ENCODE measurements around the gene IL4I1. TPM values are rescaled to one million over a fixed set of nuclear protein-coding genes. Genes with fewer than 3 reads are reported as not detected.

IL4I1 gene
- total RNA-seq, 1 donor from 2014 or later: 0.41 TPM

- DNase-seq (ENCODE audit: low spot score in 2 of 2): peak in 1 of 2 donors; percentile 51
- no peak for FAIRE-seq
Observed at GRCh38 chr19:49906879-49907564, 10.3 kb upstream of the IL4I1 start.

GRCh38 chr19:49904136-49904535, 7.4 kb upstream of the IL4I1 start:
- FAIRE-seq (no peak), DNase-seq (ENCODE audit: low spot score in 2 of 2) (no peak)

- DNase-seq (ENCODE audit: low spot score in 2 of 2): no peak
- no peak for FAIRE-seq
Observed at GRCh38 chr19:49895566-49896297, 955 bp downstream of the IL4I1 start.

- no peak for FAIRE-seq
- DNase-seq (ENCODE audit: low spot score in 2 of 2): no peak
Observed at GRCh38 chr19:49894879-49895565, 1.7 kb downstream of the IL4I1 start.

DNA sequence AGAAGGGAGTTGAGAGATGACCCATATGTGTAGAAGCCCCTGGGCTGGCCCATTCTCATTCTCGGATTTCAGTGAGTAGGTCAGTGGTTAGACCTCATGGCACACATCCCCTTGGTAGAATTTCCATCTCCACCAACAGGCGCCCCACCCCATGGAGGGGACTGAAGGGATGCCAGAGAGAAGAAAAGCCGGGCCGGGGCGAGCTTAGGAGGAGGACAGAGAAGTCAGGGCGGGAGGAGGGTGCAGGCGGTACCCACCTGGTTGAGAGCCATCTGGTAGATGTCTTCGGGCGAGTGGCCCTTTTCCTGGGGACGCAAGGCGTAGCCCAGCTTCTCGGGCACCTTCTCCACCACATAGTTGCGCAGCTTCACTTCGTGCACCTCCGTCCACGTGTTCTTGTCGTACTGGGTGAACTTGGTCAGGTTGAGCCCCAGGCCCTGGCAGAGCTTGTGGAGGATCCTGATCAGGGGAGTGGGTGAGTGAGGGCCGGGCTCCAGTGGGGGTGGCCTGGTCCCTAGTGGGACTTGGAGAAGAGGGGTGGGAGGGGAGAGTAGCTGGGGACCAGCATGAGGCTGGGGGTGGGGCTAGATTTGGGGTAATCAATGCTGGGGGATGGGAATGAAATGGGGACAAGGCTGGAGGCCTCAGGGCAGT, 2.5 kb downstream of the IL4I1 start:
- no peak for FAIRE-seq
- DNase-seq (ENCODE audit: low spot score in 2 of 2): no peak

- FAIRE-seq (no peak), DNase-seq (ENCODE audit: low spot score in 2 of 2) (no peak)
Observed at GRCh38 chr19:49892716-49893115, 4.0 kb downstream of the IL4I1 start.

DNA sequence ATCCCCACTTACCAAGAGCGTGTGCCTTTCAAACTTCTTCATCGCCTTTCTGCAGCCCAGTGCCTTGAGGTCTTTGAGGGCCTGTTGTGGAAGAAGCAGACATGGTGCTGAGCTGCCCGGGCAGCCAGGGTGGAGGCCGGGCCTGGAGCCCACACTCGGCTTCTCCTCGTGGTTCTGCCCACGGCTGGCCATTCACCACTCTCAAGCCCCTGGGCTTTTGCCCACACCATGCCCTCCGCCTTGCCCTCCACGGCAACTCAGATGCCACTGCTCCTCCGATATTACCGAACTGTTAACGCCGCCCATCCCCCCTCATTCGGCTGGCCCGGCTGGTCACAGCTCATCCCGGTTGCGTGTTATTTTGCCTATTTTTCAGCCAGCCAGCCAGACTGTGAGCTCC, 5.3 kb downstream of the IL4I1 start:
- DNase-seq (ENCODE audit: low spot score in 2 of 2) (no peak), FAIRE-seq (no peak)

- no peak for FAIRE-seq
- DNase-seq (ENCODE audit: low spot score in 2 of 2): no peak
Observed at GRCh38 chr19:49890349-49891311, 6.1 kb downstream of the IL4I1 start.

GRCh38 chr19:49889687-49890348, 6.9 kb downstream of the IL4I1 start:
- DNase-seq (ENCODE audit: low spot score in 2 of 2): peak; percentile 76 to 85
- no peak for FAIRE-seq

DNA sequence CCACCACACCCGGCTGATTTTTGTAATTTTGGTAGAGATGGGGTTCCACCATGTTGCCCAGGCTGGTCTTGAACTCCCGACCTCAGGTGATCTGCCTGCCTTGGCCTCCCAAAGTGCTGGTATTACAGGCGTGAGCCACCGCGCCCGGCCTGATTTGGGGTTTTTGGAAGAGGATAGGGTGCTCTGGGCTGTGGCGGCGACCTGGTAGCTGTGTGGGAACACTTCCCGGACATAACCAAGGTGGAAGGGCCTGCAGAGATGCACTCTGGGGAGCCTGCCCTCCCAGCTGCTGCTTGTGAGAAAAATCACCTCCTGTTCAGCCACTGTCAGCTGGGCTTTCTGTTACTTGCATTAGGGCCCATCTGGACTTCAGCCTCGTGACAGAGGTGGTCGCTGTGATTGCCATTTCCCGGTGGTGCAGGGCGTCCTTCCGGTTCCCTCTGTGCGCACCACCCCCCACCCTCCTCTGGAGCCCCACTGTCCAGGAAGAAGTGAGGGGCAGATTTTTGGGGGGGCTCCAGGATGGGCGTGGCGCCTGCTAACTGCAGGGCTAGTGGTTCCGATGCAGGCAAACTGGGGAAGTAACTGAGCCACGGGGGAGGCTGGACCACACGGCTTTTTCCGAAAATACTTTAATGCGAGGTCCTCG, 7.5 kb downstream of the IL4I1 start:
- DNase-seq (ENCODE audit: low spot score in 2 of 2) (no peak), FAIRE-seq (no peak)

DNA sequence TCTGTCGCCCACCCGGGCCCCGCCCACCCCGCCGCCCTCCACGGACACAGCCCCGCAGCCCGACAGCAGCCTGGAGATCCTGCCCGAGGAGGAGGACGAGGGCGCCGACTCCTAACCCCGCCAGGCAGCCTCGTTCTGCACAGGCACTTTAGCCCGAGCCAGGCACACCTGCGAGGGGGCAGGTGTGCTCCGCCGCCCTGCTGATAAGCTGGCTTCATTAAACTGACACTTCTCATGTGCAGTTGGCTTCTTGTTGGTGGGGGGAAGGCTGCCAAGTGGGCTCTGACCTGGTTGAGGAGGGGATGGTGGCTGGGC, 8.2 kb downstream of the IL4I1 start:
- FAIRE-seq: no peak

GRCh38 chr19:49887665-49888509, 8.8 kb downstream of the IL4I1 start:
- no peak for DNase-seq (ENCODE audit: low spot score in 2 of 2)
- FAIRE-seq: no peak

More for the DNA sequence above, 8.2 kb downstream of the IL4I1 start:
- DNase-seq (ENCODE audit: low spot score in 2 of 2): no peak

DNA sequence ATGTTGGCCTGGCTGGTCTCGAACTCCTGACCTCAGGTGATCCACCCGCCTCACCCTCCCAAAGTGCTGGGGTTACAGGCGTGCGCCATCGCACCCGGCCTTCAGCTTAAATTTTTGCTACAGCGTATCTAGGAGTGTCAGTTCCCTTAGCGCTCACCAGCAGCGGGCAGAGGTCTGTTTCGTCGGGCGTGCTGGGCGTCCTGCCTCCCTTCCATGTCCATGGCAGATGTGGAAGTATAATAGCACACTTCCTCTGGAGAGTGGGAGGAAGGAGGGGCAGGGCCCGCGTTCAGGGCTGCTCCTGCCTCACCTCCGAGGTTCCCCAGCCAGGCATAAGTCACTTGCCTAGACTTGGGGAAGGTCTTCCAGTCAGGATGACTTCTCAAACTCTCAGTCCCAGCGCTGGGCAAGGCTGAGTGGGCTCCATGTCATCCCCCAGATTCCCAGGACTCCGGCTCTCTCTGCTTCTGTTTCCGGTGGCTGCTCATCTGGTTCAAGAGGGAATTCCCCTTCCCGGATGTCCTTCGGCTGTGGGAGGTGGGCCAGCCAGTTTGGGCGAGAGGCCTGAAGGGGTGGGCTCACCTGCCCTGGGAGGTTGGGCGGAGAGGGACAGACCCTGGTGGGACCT, 9.5 kb downstream of the IL4I1 start:
- DNase-seq (ENCODE audit: low spot score in 2 of 2) (no peak), FAIRE-seq (no peak)

GRCh38 chr19:49884760-49885159, 11.9 kb downstream of the IL4I1 start:
- FAIRE-seq (no peak), DNase-seq (ENCODE audit: low spot score in 2 of 2) (no peak)

DNA sequence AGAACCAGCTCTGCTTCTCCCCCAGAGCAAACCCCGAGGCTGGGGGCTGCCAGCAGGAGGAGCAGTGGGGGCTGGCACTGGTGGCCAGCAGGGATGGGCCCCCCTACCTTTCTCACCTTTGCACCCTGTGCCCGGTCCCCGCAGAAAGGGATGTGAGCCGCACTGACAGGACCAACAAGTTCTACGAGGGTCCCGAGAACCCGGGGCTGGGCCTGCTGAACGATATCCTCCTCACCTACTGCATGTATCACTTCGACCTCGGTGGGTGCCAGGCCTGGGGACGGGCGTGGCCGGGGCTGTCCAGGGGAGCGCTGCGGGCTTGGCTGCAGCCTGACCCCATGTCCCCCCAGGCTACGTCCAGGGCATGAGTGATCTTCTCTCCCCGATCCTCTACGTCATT, 12.6 kb downstream of the IL4I1 start:
- DNase-seq (ENCODE audit: low spot score in 2 of 2) (no peak), FAIRE-seq (no peak)

DNA sequence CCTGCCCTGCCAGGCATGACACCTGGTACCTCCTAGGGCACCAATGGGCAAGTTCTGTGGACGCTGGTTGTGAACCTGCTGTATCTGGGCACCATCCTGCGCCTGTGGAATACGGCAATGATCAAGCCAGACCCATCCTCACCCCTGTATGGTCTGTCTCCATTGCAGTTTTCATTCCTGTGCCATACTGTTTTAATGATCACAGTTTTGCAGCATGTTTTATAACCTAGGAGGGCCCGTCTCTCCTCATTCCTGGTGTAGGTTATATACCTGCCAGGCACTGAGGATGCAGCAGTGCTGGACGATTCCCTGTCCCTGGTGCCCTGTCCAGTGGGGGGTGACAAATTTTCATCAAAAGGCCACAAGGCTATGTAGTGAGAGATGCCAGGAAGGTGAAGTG, 13.6 kb downstream of the IL4I1 start:
- FAIRE-seq (no peak), DNase-seq (ENCODE audit: low spot score in 2 of 2) (no peak)

DNA sequence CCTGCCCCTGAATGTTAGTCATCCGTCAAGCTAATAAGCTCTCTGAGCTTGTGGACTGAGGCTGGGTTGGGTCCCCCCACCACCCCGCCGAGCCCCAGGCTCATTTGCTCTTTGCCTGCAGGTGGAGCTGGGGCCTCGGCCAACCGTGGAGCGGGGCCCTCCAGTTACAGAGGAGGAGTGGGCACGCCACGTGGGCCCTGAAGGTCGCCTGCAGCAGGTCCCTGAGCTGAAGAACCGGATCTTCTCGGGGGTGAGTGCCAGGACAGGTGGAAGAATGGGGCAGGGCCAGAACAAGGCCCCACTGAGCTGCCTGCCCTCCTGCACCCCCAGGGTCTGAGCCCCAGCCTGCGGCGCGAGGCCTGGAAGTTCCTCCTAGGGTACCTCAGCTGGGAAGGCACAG, 14.0 kb downstream of the IL4I1 start:
- DNase-seq (ENCODE audit: low spot score in 2 of 2) (no peak), FAIRE-seq (no peak)

Measured in frontal cortex (tissue), 4 donors.